ENCODE measurements around the gene RAPSN. TPM values are rescaled to one million over a fixed set of nuclear protein-coding genes. Genes with fewer than 3 reads are reported as not detected.

The RAPSN gene
- total and polyA plus RNA-seq, 2 of the 8 experiments (the other 6 are each of a cell fraction or from before 2014, with no cell fraction given) = 0.06 to 0.34 TPM

DNA sequence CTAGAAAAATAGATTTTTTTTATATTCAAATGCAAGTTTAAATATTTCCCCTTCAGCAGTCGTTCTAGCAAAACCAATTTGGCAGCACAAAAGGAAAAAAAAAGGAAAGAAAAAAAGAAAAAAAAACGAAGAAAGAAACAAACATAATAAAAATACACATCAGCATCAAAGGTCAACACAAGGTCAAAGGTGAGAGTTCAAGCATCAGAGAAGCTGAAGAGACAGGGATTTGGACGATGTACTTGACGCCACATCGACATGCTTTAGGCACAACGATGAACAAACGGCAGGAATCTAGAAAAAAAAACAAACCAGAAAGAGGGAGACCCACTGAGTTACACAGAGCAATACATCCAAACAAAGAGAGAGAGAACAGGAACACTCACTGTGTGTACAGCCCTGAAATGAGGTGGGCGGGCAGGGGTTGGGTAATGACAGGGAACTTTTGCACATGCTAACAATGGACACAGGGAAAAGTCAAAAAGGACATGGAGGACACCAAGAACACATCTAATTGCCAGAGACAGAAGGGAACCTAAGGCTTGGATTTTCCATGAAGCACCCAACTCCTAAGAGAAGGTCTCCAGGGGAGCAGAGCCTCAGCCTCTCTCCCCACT is 19.8 kb upstream of the RAPSN start (continued):
- TF ChIP-seq, protein P1, sequence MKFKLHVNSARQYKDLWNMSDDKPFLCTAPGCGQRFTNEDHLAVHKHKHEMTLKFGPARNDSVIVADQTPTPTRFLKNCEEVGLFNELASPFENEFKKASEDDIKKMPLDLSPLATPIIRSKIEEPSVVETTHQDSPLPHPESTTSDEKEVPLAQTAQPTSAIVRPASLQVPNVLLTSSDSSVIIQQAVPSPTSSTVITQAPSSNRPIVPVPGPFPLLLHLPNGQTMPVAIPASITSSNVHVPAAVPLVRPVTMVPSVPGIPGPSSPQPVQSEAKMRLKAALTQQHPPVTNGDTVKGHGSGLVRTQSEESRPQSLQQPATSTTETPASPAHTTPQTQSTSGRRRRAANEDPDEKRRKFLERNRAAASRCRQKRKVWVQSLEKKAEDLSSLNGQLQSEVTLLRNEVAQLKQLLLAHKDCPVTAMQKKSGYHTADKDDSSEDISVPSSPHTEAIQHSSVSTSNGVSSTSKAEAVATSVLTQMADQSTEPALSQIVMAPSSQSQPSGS (IDR thresholded peaks at IDR 0.05; ENCODE audit: low read length) = no peak
- TF ChIP-seq KDM5A (IDR thresholded peaks at IDR 0.05; ENCODE audit: low read length) = no peak
